GM12874 (cell line): Measurements from ENCODE around the gene ACADVL.

Source experiments
- CTCF ChIP-seq: IDR thresholded peaks from 2 replicates; pipeline ENCODE4 v1.5.1; 2011; ENCODE audit warnings: low read depth, mild to moderate bottlenecking, control low read depth, low read length, moderate library complexity; ENCODE audit not compliant: insufficient read depth

ACADVL gene

GRCh38 chr17:7203391-7203790, 16.3 kb upstream of the ACADVL start:
- TF ChIP-seq CTCF: no peak

GRCh38 chr17:7204336-7204735, 15.4 kb upstream of the ACADVL start:
- no peak for TF ChIP-seq CTCF

GRCh38 chr17:7204828-7205461, 14.8 kb upstream of the ACADVL start:
- TF ChIP-seq CTCF: no peak

- TF ChIP-seq CTCF: no peak
Observed at GRCh38 chr17:7205561-7205960, 14.2 kb upstream of the ACADVL start.

- no peak for TF ChIP-seq CTCF
Observed at GRCh38 chr17:7207120-7208001, 12.4 kb upstream of the ACADVL start.

- TF ChIP-seq CTCF: no peak
Observed at GRCh38 chr17:7208027-7208571, 11.6 kb upstream of the ACADVL start.

GRCh38 chr17:7208754-7209460, 10.8 kb upstream of the ACADVL start:
- no peak for TF ChIP-seq CTCF
